ENCODE data around the gene TMEM150A. TPM values are rescaled to one million over a fixed set of nuclear protein-coding genes. Genes with fewer than 3 reads are reported as not detected.

Gene TMEM150A
- total and polyA plus RNA-seq, 2 donors from 2014 or later: 23.1 to 61.2 TPM

GRCh38 chr2:85566265-85566664 lies 36.2 kb downstream of the TMEM150A start:
- no peak overlapping the region for H3K27ac ChIP-seq (ENCODE audit: low read depth in 2 of 2, low read length in 2 of 2)
- no peaks in the 10 kb centered on the region for H3K36me3 ChIP-seq (ENCODE audit: control insufficient read depth in 2 of 3, insufficient read depth in 3 of 3, low read length in 3 of 3)
- no peaks in the 10 kb centered on the region for H3K4me1 ChIP-seq (ENCODE audit: control insufficient read depth in 2 of 3, insufficient read depth in 2 of 3, low read depth in 1 of 3, low read length in 3 of 3)
- H3K9ac ChIP-seq (ENCODE audit: low read length in 3 of 3): no peak overlapping the region
- DNase-seq (no peak), FAIRE-seq (no peak)
- intact Hi-C loops (cut with DNase I): no loop called here
- no peak for TF ChIP-seq CTCF (IDR thresholded peaks at IDR 0.05; ENCODE audit: borderline replicate concordance, extremely low read depth, insufficient read depth)
- H3K27me3 ChIP-seq (ENCODE audit: control insufficient read depth, insufficient read depth, low read length): no peaks in the 10 kb centered on the region
- no peak overlapping the region for H3K4me3 ChIP-seq (ENCODE audit: low read length in 3 of 3)
- no peaks in the 10 kb centered on the region for H3K9me3 ChIP-seq (ENCODE audit: control insufficient read depth in 2 of 3, insufficient read depth in 1 of 3, low read length in 3 of 3)

DNA sequence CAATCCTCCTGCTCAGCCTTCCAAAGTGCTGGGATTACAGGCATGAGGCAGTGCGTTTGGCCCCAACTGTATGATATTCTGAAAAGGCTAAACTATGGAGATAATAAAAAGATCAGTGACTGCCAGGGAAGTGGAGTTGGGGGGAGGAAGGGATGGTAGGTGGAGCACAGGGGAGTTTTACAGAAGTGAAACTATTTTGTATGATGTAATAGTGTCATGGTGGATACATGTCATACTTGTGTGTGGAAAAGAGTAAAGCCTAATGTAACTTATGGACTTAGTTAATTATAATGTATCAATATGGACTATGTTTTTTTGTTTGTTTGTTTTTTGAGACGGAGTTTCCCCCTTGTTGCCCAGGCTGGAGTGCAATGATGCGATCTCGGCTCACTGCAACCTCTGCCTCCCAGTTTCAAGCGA lies 38.3 kb downstream of the TMEM150A start:
- DNase-seq: no peak
- intact Hi-C loops (cut with DNase I): no loop called here
- H3K9me3 ChIP-seq (ENCODE audit: control insufficient read depth in 2 of 3, insufficient read depth in 1 of 3, low read length in 3 of 3): no peaks in the 10 kb centered on the region
- TF ChIP-seq CTCF (IDR thresholded peaks at IDR 0.05; ENCODE audit: borderline replicate concordance, extremely low read depth, insufficient read depth): no peak
- FAIRE-seq: no peak
- H3K36me3 ChIP-seq (ENCODE audit: control insufficient read depth in 2 of 3, insufficient read depth in 3 of 3, low read length in 3 of 3): no peaks in the 10 kb centered on the region
- H3K27me3 ChIP-seq (ENCODE audit: control insufficient read depth, insufficient read depth, low read length): no peaks in the 10 kb centered on the region
- peaks cover 0 to 9% (median 3%) of the 10 kb centered on the region in 3 donors for H3K4me1 ChIP-seq (ENCODE audit: control insufficient read depth in 2 of 3, insufficient read depth in 2 of 3, low read depth in 1 of 3, low read length in 3 of 3)
- H3K4me3 ChIP-seq (ENCODE audit: low read length in 3 of 3): no peak overlapping the region
- H3K9ac ChIP-seq (ENCODE audit: low read length in 3 of 3): no peak overlapping the region
- no peak overlapping the region for H3K27ac ChIP-seq (ENCODE audit: low read depth in 2 of 2, low read length in 2 of 2)

- intact Hi-C loops (cut with DNase I): no loop called here
- Histone ChIP-seq H3K4me3 (ENCODE audit: low read length in 3 of 3) (peak within 1 kb of the TSS; percentile 79 to 98 (median 87)), H3K9ac (ENCODE audit: low read length in 3 of 3) (peak within 1 kb of the TSS; percentile 43 to 87 (median 83)), H3K27me3 (ENCODE audit: control insufficient read depth, insufficient read depth, low read length) (no peaks in the 10 kb centered on the region), H3K36me3 (ENCODE audit: control insufficient read depth in 2 of 3, insufficient read depth in 3 of 3, low read length in 3 of 3) (peaks cover 0 to 12% (median 2%) of the 10 kb centered on the region in 3 donors), H3K9me3 (ENCODE audit: control insufficient read depth in 2 of 3, insufficient read depth in 1 of 3, low read length in 3 of 3) (no peaks in the 10 kb centered on the region), H3K27ac (ENCODE audit: low read depth in 2 of 2, low read length in 2 of 2) (peak within 1 kb of the TSS; percentile 83 to 86), H3K4me1 (ENCODE audit: control insufficient read depth in 2 of 3, insufficient read depth in 2 of 3, low read depth in 1 of 3, low read length in 3 of 3) (peaks cover 0 to 9% (median 3%) of the 10 kb centered on the region in 3 donors)
- DNase-seq (peak; percentile 98 to 99 (median 98)), FAIRE-seq (no peak)
- TF ChIP-seq CTCF (IDR thresholded peaks at IDR 0.05; ENCODE audit: borderline replicate concordance, extremely low read depth, insufficient read depth): peak; percentile 30
Measured at GRCh38 chr2:85561280-85562212, 41.0 kb downstream of the TMEM150A start, which contains the start of gene GGCX. TSS of gene GGCX (minus strand) at chr2:85561493. CDS start at chr2:85561428, 65 bp downstream.
